HK-2 (cell line): ENCODE data around the gene MCUB.
"Not testable (repeated sequence)": the region's sequence is repeated elsewhere in the genome, so short reads cannot be mapped to it uniquely, and the experiment has no call there.

ENCODE experiments used
- DNase-seq: peaks from one replicate; pipeline ENCODE4 v3.0.0-alpha.2; 2018; ENCODE audit not compliant: unreplicated experiment

The MCUB gene

DNA sequence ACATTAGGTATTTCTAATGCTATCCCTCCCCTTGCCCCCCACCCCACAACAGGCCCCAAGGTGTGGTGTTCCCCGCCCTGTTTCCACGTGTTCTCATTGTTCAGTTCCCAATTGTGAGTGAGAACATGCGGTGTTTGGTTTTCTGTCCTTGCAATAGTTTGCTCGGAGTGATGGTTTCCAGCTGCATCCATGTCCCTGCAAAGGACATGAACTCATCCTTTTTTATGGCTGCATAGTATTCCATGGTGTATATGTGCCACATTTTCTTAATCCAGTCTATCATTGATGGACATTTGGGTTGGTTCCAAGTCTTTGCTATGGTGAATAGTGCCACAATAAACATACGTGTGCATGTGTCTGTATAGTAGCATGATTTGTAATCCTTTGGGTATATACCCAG lies 20.0 kb downstream of the MCUB start:
- DNase-seq = not testable (repeated sequence)

DNA sequence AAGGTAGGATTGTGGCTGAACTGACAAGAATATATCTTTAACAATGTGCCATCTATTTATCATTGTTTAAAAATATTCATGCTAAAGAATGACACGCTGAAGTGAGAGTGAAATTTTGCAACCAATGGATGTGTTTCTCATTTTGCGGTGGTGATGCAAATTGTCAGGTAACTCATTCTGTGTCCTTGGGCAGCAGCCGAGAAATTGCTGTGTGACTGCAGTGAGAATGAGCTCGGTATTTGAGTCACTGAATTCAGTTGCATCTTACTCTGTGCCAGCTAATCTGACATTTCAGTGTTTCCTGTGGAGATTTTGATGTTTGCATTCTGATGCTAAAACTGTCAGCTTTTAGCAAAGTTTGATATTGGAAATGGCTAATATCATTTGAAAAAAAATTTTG lies 28.1 kb downstream of the MCUB start:
- DNase-seq = no peak

DNA sequence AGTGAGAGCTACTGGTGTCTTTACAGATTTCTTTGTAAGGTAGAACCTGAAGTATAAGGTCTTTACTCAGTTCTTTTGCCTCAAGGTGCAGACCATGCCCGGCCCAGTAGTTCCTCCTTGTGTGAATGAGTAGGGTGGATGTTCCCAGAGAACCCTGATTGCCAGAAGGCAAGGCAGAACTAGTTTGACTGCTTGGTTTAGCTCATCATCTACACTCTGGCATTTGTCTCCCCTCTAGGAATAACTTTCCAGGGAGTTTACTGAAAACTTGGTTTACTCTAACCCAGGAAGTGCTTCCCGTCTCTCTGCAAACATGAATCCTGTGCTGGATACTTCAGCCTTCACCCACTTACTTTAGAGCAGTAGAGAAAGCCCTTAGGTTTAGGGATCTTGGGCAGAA lies 29.1 kb downstream of the MCUB start:
- no peak for DNase-seq

DNA sequence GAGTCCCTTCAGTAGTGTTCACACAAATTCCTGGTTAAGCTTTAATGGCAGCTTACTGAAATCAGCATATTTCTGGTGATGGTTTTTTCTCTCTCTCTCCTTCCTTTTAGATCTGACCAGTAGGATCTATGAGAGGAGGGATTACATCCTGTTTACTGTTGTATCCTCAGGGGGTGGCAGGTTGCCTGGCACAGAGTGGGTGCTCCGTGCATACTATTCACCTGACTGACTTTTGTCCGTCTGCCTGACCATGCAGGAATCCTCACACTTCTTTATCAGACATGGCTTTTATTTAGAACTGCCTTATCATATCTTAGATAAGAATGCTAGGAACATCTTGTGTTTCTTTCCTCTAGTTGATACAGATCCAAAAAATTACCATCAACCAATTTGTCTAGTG lies 29.6 kb downstream of the MCUB start:
- no peak for DNase-seq

DNA sequence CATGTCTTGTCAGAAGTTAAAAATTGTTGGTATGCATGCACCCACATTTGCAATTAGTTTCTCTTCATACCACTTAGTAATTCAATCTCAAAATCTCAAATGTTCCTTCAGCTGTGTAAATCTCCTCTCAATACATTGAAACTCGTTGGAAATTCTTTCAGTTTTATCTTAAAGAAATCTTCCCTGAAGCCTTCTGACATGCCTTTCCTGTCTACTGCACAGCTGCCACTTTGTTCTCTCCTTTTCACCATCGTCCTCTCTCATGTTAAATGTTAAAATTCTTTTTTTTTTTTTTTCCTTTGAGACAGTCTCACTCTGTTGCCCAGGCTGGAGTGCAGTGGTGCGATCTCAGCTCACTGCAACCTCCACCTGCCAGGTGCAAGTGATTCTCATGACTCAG lies 30.9 kb downstream of the MCUB start:
- DNase-seq = no peak

DNA sequence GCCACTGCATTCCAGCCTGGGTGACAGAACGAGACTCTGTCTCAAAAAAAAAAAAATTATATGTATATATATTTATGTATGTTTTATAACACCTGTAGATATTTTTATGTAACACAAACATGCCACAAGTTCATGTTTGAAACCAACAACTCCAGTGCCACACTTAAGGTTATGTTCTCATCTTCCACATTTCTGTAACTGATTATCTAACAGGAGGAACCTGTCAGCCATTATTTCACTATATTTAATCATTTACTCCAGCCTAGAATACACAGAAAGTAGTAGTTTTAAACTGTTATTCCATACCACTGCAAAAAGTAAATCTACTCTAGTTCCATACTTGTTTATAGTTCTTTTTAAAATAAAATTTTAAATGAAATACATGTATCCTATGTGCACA lies 32.3 kb downstream of the MCUB start:
- no peak for DNase-seq

DNA sequence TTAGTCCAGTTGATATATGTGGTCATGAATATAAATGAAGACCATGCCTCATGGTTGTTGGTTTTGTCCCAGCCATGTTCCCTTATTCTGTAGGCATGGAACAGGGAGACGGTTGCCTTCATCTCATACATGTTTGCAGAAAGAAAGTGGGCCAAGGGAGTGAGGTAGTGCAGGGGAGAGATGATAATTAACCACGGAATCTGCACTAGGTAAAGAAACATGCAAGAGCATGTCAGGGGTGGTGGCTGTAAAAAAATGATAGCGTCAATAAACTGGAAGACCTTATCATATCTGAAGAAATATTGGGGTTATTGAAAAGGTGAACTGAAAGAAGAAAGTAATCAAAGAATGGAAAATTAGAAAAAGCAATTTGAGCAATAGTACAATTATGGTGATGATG lies 35.1 kb downstream of the MCUB start:
- DNase-seq = not testable (repeated sequence)

DNA sequence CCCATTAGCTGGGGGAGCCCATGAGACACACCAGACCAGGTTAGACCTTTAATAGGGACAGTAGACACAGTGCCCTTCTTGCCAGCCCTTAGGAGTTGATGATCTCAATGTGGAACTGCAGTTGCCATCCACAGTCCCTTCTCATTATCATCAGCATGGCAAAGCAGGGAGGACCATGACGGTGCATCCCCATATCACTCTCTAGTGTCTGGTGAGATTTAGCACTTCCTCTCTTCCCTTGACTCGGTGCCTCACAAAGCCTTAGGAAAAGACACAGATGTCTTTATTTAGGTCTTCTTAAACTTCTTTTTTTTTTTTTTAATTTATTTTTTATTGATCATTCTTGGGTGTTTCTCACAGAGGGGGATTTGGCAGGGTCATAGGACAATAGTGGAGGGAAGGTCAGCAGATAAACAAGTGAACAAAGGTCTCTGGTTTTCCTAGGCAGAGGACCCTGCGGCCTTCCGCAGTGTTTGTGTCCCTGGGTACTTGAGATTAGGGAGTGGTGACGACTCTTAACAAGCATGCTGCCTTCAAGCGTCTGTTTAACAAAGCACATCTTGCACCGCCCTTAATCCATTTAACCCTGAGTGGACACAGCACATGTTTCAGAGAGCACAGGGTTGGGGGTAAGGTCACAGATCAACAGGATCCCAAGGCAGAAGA lies 36.5 kb downstream of the MCUB start:
- not testable (repeated sequence) for DNase-seq

DNA sequence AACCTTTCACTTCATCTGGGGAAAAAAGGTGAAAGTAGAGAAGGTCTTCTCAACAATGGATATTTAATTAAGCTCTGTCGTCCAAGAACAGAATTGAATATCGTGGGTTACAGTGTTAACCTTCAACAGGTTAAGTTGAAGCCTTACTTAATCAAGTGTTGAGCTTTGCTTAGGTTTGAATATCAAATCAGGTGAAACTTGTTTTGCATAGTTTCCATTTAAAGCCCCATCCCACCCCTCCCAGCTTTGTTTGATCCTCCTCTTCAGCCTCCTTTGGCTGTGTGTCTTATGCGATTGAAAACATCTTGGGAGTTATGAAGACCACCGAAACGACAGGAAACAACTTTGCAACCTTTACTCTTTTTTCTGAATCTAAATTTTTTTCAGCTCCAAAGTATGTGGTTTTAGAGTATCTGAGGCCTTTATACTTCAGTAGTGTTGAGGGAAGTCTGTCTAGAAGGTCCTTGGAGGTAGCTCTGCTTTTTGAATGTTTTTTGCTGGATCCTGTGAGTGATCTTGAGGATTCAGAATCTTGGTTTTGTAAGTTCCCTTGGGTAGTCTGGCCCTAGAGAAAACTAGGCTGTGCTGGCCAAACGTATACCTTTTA lies 39.1 kb downstream of the MCUB start:
- DNase-seq = no peak

DNA sequence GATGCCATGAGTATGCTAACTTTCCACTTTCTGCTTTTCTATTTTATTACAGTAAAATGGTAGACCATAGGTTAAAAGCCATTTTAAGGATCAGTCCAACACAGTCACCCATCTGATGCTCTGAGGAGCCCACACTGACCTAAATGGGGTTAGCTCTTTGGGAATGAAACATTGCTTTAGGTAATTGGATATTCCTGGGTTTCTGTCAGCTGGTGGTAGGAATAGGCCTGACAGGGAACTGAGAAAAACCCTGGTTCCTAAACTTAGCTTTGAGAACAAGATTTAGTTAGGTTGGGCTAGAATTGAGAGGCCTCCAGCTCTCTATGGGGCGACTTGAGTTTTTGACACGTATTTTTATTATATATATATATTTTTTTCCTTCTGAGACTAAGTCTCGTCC lies 40.4 kb downstream of the MCUB start:
- DNase-seq = no peak

DNA sequence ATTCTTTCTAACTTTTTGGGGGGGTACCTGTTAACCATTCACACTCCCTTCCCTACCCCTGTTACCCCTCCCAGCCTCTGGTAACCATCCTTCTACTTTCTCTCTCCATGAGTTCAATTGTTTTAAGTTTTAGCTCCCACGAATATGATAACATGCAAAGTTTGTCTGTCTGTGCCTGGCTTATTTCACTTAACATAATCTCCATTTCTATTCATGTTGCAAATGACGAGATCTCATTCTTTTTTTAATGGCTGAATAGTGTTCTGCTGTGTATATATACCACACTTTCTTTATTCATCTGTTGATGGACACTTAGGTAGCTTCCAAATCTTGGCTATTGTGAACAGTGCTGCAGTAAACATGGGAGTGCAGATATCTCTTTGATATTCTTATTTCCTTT lies 41.3 kb downstream of the MCUB start:
- DNase-seq = no peak

DNA sequence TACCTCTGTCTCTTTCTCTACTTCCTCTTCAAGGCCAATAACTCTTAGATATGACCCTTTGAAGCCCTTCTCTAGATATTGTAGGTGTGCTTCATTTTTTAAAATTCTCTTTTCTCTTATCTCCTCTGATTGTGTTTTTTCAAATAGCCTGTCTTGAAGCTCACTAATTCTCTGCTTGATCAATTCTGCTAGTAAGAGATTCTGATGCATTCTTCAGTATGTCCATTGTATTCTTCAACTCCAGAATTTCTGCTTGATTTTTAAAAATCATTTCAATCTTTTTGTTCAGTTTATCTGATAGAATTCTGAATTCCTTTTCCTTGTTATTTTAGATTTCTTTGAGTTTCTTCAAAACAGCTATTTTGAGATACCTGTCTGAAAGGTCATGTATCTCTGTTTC lies 47.9 kb downstream of the MCUB start:
- DNase-seq = no peak

DNA sequence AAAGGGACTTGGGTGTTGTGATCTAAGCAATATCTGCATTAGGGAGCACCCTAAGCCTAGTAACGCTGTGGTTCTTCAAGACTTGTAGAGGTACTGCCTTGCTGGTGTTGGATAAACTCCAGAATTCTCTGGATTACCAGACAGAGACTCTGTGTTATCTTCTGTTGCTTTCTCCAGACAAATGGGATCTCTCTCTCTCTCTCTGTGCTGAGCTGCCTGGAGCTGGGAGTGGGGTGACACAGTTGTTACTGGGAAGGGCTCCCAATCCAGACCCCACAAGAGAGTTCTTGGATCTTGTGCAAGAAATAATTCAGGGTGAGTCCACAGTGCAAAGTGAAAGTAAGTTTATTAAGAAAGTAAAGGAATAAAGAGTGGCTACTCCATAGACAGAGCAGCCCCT lies 48.8 kb downstream of the MCUB start:
- no peak for DNase-seq

DNA sequence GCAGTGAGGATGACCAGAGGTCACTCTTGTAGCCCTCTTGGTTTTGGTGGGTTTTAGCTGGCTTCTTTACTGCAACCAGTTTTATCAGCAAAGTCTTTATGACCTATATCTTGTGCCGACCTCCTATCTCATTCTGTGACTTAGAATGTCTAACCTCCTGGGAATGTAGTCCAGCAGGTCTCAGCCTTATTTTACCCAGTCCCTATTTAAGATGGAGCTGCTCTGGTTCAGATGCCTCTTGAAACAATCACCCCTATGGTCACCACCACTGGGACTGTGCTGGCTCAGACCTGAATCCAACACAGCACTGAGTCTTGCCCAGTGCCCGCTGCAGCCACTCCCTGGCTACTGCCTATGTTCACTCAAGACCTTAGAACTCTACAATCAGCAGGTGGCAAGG lies 49.4 kb downstream of the MCUB start:
- no peak for DNase-seq

DNA sequence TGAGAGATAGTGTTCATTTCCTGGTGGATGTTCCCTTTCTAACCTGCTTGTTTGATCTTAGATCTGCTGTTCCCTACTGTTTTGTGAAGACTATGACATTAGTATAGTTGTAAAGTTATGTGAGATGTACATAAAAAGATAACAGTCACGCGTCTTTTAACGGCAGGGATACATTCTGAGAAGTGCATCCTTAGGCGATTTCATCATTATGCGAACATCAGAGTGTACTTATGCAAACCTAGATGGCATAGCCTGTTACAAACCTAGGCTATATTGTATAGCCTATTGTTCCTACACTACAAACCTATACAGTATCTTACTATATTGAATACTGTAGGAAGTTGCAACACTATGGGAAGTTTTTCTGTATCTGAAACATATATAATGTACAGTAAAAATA lies 50.4 kb downstream of the MCUB start:
- DNase-seq = no peak

DNA sequence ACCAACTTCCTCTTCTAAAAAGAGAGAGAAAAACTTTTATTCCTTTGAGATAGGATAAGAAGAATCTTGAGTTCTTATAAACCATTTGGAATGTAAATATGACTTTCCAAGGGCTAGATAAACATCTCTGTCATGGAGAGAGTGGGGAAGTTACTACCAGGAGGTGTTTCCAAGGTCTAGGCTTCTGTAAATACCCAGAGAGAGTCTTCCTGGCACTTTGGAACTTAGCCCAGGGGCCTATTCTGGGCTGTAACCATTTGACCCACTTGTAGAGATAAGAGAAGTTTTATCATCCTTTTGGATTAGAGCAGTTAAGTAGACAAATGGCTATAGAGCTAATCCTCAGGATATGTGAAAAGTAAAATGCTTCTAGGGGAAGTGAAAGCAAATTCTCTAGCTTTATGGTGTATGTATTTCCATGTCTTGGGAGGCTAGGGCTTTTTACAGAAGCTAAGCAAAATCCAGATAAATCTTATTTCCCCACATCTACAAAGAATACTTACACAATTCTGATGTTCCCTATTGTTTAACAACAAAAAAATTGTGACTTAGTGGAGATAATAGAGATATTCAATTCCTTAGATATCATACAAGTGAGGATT lies 51.1 kb downstream of the MCUB start:
- no peak for DNase-seq

DNA sequence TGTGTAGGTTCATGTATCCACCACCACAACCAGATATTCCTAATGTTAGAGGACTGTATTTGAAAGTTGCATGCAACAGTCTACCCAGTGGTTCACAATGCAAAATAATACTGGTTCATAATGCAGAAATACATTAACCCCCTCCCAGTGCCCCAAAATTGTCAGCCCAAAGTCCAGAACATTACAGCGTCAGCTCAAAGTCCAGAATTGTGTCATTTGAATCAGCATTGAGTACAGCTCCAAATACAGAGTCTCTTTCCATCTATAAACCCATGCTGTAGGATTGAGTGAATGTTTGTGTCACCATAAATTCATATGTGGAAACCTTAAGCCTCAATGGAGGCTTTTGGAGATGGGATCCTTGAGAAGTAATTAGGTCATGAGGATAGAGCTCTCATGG lies 54.0 kb downstream of the MCUB start:
- DNase-seq = no peak

DNA sequence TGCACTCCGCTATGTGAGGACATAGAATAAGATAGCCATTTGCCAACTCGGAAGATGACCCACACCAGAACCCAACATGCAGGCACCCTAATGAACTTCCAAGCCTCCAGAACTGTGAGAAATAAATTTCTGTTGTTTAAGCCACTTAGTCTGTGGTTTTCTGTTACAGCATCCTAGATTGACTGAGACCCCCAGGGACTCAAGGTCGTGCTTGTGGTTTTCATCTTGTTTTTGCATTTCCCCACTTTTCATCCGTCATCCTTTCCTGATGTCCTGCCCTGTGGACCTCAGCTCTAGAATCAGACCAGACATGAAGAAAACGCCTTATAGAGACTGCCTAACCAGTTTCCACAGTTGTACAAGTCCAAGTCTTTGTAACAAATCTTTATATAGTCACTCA lies 54.4 kb downstream of the MCUB start:
- DNase-seq = no peak

DNA sequence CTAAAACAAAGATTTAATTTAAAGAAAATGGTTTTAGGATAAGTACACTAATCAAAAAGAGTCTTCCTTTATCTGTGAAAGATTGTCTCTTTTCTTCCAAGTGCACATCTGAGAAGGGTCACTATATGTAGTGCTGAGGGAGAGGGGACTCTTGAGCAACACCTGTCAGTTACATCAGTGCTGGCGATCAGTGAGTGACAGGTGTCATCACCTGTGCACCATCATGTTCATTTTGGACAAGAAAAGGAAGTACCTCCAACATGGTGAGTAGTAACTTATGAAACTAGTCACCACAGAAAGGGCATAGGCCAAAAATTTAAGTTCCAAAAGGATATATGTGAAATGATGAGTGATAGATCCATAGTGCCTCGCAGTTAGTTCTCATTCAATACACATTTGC lies 55.7 kb downstream of the MCUB start:
- DNase-seq = no peak

DNA sequence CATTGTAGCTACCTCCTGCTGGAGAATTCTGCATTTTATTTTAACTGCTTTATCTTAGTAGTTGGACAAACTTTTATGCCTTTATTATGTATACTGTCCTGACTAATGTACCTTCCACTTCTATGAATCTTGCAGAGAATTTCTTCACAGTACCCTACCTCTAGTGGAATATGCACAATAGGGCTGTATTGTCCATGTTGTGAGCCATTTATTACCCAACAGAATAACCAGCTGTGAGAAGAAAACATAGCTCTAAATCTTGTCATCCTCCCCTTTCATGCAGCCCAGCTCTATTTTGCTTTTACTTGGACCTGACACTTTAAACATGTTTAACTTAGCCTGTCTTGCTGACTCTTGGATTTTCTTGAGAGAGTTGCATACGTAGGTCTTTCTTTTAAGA lies 56.2 kb downstream of the MCUB start:
- DNase-seq = no peak

DNA sequence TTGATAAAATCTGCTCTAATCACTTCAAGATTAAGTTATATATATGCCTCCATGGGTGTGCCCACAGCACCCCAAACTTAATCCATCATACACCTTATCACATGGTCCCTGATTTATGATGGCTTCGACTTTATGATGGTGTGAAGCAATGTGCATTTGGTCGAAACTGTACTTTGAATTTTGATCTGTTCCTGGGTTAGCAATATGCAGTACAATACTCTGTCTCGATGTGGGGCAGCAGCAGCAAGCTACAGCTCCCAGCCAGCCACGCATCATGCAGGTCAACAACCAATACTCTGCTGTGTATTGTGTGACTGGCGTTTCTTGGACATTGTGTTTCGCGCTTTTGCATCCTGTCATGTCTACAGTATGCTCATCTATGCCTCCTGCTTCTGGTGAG lies 62.6 kb downstream of the MCUB start:
- DNase-seq = no peak

DNA sequence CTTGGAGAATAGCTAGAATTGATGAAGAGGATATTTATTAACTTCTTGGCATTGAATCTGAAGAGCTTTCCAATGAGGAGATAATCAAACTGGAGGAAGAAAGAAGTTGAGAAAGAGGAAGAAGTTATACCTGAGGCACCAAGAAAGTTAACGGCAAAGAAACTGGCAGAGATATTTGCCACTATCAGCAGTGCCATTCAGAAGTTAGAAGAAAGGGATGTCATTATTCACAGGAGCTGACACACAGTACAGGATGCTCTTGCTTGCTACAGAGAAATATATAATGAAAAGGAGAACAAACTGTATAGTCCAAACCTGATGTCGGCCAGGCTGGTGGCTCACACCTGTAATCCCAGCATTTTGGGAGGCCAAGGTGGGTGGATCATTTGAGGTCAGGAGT lies 64.5 kb downstream of the MCUB start:
- no peak for DNase-seq

DNA sequence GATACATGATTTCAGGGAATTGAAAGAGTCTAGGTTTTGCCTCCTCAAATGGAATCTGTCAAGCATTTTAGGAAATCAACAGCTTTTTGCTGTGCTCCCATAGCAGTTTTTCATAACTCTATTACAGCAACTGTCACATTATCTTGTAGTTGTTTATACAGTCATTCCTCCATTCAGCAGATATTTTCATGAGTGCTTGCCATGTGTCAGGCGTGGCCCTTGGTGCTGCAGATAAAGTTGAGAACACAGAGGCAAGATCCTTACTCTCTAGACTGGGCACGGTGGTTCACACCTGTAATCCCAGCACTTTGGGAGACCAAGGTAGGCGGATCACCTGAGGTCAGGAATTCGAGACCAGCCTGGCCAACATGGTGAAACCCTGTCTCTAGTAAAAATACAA lies 67.3 kb downstream of the MCUB start:
- DNase-seq = no peak

DNA sequence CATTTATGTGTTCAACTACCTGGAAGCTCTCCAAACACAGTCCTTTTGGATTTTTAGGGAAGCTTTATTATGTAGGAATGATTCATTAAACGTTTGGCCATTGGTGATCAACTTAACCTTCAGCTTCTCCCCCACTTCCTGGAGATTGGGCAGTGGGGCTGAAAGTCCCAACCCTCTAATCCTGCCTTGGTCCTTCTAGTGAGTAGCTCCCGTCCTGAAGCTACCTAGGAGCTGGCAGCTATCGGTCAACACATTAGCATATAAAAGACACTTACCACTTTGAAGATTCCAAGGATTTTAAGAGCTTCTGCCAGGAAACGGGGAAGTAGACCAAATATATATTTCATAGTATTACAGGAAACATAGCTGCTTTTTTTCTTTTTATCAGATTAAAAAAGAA lies 69.7 kb downstream of the MCUB start:
- DNase-seq = no peak
